Peyer's patch (tissue), 4 donors: ENCODE data around the gene ZSCAN5A.

ENCODE experiments used
- CTCF ChIP-seq, 6 experiments: fragments of 450-650 bp in 4 of 6; fragments of 200-600 bp in 2 of 6; sonication (generic) in 1 of 6; IDR thresholded peaks; one replicate each; pipeline ENCODE4 v1.5.1; 2017 to 2019; ENCODE audit warnings: antibody characterized with exemption in 6 of 6, mild to moderate bottlenecking in 3 of 6, moderate library complexity in 1 of 6
- POLR2A ChIP-seq, 2 donors: fragments of 450-650 bp; IDR thresholded peaks; one replicate each; pipeline ENCODE4 v1.5.1; 2017; ENCODE audit warnings: antibody characterized with exemption in 2 of 2, mild to moderate bottlenecking in 2 of 2, moderate library complexity in 2 of 2

GRCh38 chr19:56189785-56190184, 124.9 kb downstream of the ZSCAN5A start:
- no peak for TF ChIP-seq CTCF (IDR thresholded peaks at IDR 0.05)
- no peak for TF ChIP-seq POLR2A (IDR thresholded peaks at IDR 0.05)
